ENCODE results near the gene RFK. TPM values are rescaled to one million over a fixed set of nuclear protein-coding genes. Genes with fewer than 3 reads are reported as not detected.

The RFK gene
- polyA plus RNA-seq, 1 donor from 2014 or later = 131 TPM

- Histone ChIP-seq H3K27ac (ENCODE audit: low read length) (no peak overlapping the region), H3K9ac (ENCODE audit: low read length) (no peak overlapping the region), H4K20me1 (ENCODE audit: insufficient read depth) (no peaks in the 10 kb centered on the region), H3K4me2 (ENCODE audit: low read length) (no peak overlapping the region), H3K27me3 (ENCODE audit: insufficient read depth, low read depth, low read length) (no peaks in the 10 kb centered on the region), H3K36me3 (ENCODE audit: insufficient read depth, low read length) (no peaks in the 10 kb centered on the region), H3F3A (ENCODE audit: insufficient read depth, low read length, poor library complexity, severe bottlenecking) (no peaks in the 10 kb centered on the region), H2AFZ (ENCODE audit: low read depth, low read length) (no peak overlapping the region), H3K4me3 (ENCODE audit: low read length) (no peak overlapping the region), H3K9me2 (ENCODE audit: insufficient read depth, low read length) (no peaks in the 10 kb centered on the region), H3K79me2 (replicated peaks; ENCODE audit: insufficient read depth, low read length) (no peaks in the 10 kb centered on the region), H3K9me3 (ENCODE audit: low read length) (peaks cover 7% of the 10 kb centered on the region)
- no peak for TF ChIP-seq TAF1 (IDR thresholded peaks at IDR 0.05; ENCODE audit: low read depth)
- no peak for TF ChIP-seq EZH2 (IDR thresholded peaks at IDR 0.05; ENCODE audit: borderline replicate concordance, insufficient read depth, low read length, poor library complexity, severe bottlenecking)
- TF ChIP-seq SMC3 (conservative IDR thresholded peaks at IDR 0.05; ENCODE audit: poor library complexity) = no peak
- no peak for TF ChIP-seq MXI1 (conservative IDR thresholded peaks at IDR 0.05; ENCODE audit: poor library complexity, severe bottlenecking)
Measured at GRCh38 chr9:76414661-76415060, 20.4 kb upstream of the RFK start.

- Histone ChIP-seq H3K36me3 (ENCODE audit: insufficient read depth, low read length) (no peaks in the 10 kb centered on the region), H2AFZ (ENCODE audit: low read depth, low read length) (no peak overlapping the region), H3K27ac (ENCODE audit: low read length) (no peak overlapping the region), H4K20me1 (ENCODE audit: insufficient read depth) (no peaks in the 10 kb centered on the region), H3K9me2 (ENCODE audit: insufficient read depth, low read length) (no peaks in the 10 kb centered on the region), H3K4me3 (ENCODE audit: low read length) (no peak overlapping the region), H3K9ac (ENCODE audit: low read length) (no peak overlapping the region), H3K27me3 (ENCODE audit: insufficient read depth, low read depth, low read length) (no peaks in the 10 kb centered on the region), H3K79me2 (replicated peaks; ENCODE audit: insufficient read depth, low read length) (no peaks in the 10 kb centered on the region), H3K4me2 (ENCODE audit: low read length) (no peak overlapping the region), H3F3A (ENCODE audit: insufficient read depth, low read length, poor library complexity, severe bottlenecking) (no peaks in the 10 kb centered on the region), H3K9me3 (ENCODE audit: low read length) (peaks cover 7% of the 10 kb centered on the region)
- no peak for TF ChIP-seq TAF1 (IDR thresholded peaks at IDR 0.05; ENCODE audit: low read depth)
- no peak for TF ChIP-seq EP300 (conservative IDR thresholded peaks at IDR 0.05; ENCODE audit: poor library complexity, severe bottlenecking)
- no peak for TF ChIP-seq RAD21 (conservative IDR thresholded peaks at IDR 0.05)
- no peak for TF ChIP-seq REST (IDR thresholded peaks at IDR 0.05; ENCODE audit: borderline replicate concordance)
- TF ChIP-seq MXI1 (conservative IDR thresholded peaks at IDR 0.05; ENCODE audit: poor library complexity, severe bottlenecking) = no peak
- TF ChIP-seq CTCF (IDR thresholded peaks at IDR 0.05; ENCODE audit: poor library complexity, severe bottlenecking) = no peak
- no peak for TF ChIP-seq POLR2AphosphoS5 (IDR thresholded peaks at IDR 0.05)
- TF ChIP-seq EZH2 (IDR thresholded peaks at IDR 0.05; ENCODE audit: borderline replicate concordance, insufficient read depth, low read length, poor library complexity, severe bottlenecking) = no peak
- TF ChIP-seq SMC3 (conservative IDR thresholded peaks at IDR 0.05; ENCODE audit: poor library complexity) = no peak
Measured at GRCh38 chr9:76413658-76414057, 19.4 kb upstream of the RFK start.
